Testis (tissue), 2 donors: ENCODE data around the gene DCAF17.

Experiments used
- POLR2A ChIP-seq: fragments of 450-650 bp; IDR thresholded peaks from one replicate; pipeline ENCODE4 v1.6.1; 2017; ENCODE audit warnings: antibody characterized with exemption, mild to moderate bottlenecking, moderate library complexity
- TF ChIP-seq, protein P1 (sequence below), 3 experiments: fragments of 450-650 bp in 2 of 3; fragments of 200-600 bp in 1 of 3; sonication (generic) in 1 of 3; IDR thresholded peaks; one replicate each; pipeline ENCODE4 v1.5.1; 2016 to 2019; ENCODE audit warnings: antibody characterized with exemption in 3 of 3, mild to moderate bottlenecking in 2 of 3, moderate library complexity in 1 of 3

- TF ChIP-seq, protein P1, sequence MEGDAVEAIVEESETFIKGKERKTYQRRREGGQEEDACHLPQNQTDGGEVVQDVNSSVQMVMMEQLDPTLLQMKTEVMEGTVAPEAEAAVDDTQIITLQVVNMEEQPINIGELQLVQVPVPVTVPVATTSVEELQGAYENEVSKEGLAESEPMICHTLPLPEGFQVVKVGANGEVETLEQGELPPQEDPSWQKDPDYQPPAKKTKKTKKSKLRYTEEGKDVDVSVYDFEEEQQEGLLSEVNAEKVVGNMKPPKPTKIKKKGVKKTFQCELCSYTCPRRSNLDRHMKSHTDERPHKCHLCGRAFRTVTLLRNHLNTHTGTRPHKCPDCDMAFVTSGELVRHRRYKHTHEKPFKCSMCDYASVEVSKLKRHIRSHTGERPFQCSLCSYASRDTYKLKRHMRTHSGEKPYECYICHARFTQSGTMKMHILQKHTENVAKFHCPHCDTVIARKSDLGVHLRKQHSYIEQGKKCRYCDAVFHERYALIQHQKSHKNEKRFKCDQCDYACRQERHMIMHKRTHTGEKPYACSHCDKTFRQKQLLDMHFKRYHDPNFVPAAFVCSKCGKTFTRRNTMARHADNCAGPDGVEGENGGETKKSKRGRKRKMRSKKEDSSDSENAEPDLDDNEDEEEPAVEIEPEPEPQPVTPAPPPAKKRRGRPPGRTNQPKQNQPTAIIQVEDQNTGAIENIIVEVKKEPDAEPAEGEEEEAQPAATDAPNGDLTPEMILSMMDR (IDR thresholded peaks at IDR 0.05), result no peak
- no peak for TF ChIP-seq POLR2A
These were observed 42.5 kb upstream of the DCAF17 start for GRCh38 chr2:171391532-171391931.
